Immature natural killer cell (primary cell): ENCODE results near the gene ZNF221. TPM values are rescaled to one million over a fixed set of nuclear protein-coding genes. Genes with fewer than 3 reads are reported as not detected.
"Not testable (repeated sequence)": the region's sequence is repeated elsewhere in the genome, so short reads cannot be mapped to it uniquely, and the experiment has no call there.

Source experiments
- DNase-seq, 3 donors: peaks; one replicate each; pipeline ENCODE4 v3.0.0; 2022; ENCODE audit warnings: mixed read lengths in 1 of 3
- H3K27ac Mint-ChIP-seq, 6 donors: one replicate each; pipeline ENCODE4 v1.8.0; 2020; ENCODE audit warnings: mixed read lengths in 6 of 6, mild to moderate bottlenecking in 5 of 6, inconsistent platforms in 4 of 6, moderate library complexity in 3 of 6
- H3K27me3 Mint-ChIP-seq, 3 donors: one replicate each; pipeline ENCODE4 v1.8.0; 2020 to 2021; ENCODE audit warnings: low read depth in 3 of 3, mild to moderate bottlenecking in 3 of 3, mixed read lengths in 3 of 3, moderate library complexity in 3 of 3, inconsistent platforms in 1 of 3
- H3K36me3 Mint-ChIP-seq, 3 donors: one replicate each; pipeline ENCODE4 v1.8.0; 2020; ENCODE audit warnings: mixed read lengths in 3 of 3, inconsistent platforms in 2 of 3, mild to moderate bottlenecking in 2 of 3
- H3K4me1 Mint-ChIP-seq, 2 donors: one replicate each; pipeline ENCODE4 v1.8.0; 2020; ENCODE audit warnings: inconsistent platforms in 2 of 2, mild to moderate bottlenecking in 2 of 2, mixed read lengths in 2 of 2, moderate library complexity in 1 of 2
- H3K4me3 Mint-ChIP-seq, 5 donors: one replicate each; pipeline ENCODE4 v1.8.0; 2020; ENCODE audit warnings: mild to moderate bottlenecking in 5 of 5, mixed read lengths in 5 of 5, inconsistent platforms in 3 of 5, moderate library complexity in 3 of 5
- H3K9me3 Mint-ChIP-seq, 6 donors: one replicate each; pipeline ENCODE4 v1.8.0; 2020; ENCODE audit warnings: mild to moderate bottlenecking in 6 of 6, mixed read lengths in 6 of 6, inconsistent platforms in 4 of 6, moderate library complexity in 3 of 6
- polyA plus RNA-seq, 3 donors: library from polyadenylated mRNA; unstranded; fragments of 300-500 nt; fragmentation: Illumina TruSeq; gene quantifications; one replicate each; pipeline ENCODE4 v1.2.3, GENCODE V29; 2021

ZNF221 gene
- polyA plus RNA-seq, 3 donors from 2014 or later: 0.67 to 3.0 TPM; not detected in 1

DNA sequence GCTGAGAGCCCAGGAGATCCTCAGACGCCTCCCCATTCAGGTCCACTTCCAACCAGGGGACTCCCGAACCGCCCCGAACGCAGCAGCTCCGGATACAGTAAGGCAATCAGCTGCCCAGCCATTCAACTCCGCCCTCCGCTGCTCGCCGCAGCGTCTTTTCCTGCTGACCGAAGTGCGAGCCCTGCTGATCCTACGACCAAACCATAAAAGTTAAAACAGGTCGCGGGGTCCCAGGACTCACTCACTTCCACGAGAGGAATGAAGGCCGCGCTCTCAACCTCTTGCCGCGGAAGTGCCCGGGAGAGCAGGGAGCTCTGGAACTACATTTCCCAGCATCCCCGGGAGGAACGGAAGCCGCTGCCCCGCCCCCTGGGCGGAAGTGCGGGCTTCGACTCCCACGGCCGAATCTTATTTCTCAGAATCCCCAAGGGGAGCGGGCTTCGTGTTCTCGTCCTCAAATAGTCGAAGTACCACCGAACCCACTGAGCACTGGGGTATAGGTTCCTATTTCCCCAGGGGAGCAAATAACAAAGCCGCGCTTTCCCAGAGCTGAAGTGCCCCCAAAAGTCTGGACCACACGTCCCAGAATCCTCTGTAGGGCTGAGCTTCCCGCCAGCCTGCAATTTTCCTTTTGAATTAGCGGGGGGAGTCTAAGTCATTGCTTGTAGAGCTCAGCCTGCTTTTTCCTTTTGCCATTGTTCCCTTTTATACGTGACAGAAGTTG is 15.9 kb upstream of the ZNF221 start, which contains the start of gene ZNF45:
Gene ZNF45 (minus strand): TSS at position 298 of the 724 bp plus-strand sequence. CDS start 13,097 bp downstream, outside the sequence.
- Mint-ChIP-seq H3K4me3 (peak within 1 kb of the TSS; percentile 95 to 96 (median 95)), H3K27ac (peak within 1 kb of the TSS; percentile 89 to 96 (median 93)), H3K9me3 (peaks cover 0 to 7% (median 3%) of the 10 kb centered on the region in 6 donors), H3K36me3 (peaks cover 18 to 25% (median 22%) of the 10 kb centered on the region in 3 donors), H3K27me3 (peaks cover 0 to 4% (median 2%) of the 10 kb centered on the region in 3 donors), H3K4me1 (peaks cover 21 to 41% of the 10 kb centered on the region in 2 donors)
- DNase-seq: peak; percentile 84 to 87 (median 85)

- Mint-ChIP-seq H3K36me3 (peaks cover 9 to 19% (median 12%) of the 10 kb centered on the region in 3 donors), H3K4me1 (peaks cover 21 to 35% of the 10 kb centered on the region in 2 donors), H3K4me3 (peak overlapping the region; percentile 34 to 95 (median 95)), H3K27ac (peak overlapping the region in 2 of 6 donors; percentile 70 to 94), H3K27me3 (peaks cover 0 to 8% (median 4%) of the 10 kb centered on the region in 3 donors), H3K9me3 (peaks cover 0 to 10% (median 4%) of the 10 kb centered on the region in 6 donors)
- no peak for DNase-seq
Observed at GRCh38 chr19:43936188-43936587, 14.8 kb upstream of the ZNF221 start.

- DNase-seq: no peak
- H3K36me3 Mint-ChIP-seq: peaks cover 0 to 11% (median 8%) of the 10 kb centered on the region in 3 donors
- H3K4me1 Mint-ChIP-seq: peaks cover 9 to 14% of the 10 kb centered on the region in 2 donors
- peaks cover 2 to 16% (median 10%) of the 10 kb centered on the region in 3 donors for H3K27me3 Mint-ChIP-seq
- H3K27ac Mint-ChIP-seq: no peak overlapping the region
- peaks cover 0 to 10% (median 7%) of the 10 kb centered on the region in 6 donors for H3K9me3 Mint-ChIP-seq
- H3K4me3 Mint-ChIP-seq: no peak overlapping the region
Observed at GRCh38 chr19:43939557-43940260, 11.3 kb upstream of the ZNF221 start.

DNA sequence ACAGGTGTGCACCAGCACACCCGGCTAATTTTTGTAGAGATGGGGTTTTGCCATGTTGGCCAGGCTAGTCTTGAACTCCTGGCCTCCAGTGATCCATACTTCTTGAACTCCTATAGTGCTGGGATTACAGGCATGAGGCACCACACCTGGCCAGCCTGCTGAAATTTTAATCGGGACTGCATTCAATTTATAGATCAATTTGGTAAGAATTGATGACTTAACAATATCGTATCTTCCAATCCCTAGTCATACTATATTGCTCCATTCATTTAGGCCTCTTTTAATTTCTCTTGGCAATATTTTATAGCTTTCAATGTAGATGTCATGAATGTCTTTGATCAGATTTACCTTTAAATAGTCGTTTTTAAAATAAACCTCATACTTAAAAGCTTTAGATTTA is 10.3 kb upstream of the ZNF221 start:
- Mint-ChIP-seq H3K9me3 (peaks cover 0 to 14% (median 8%) of the 10 kb centered on the region in 6 donors), H3K36me3 (peaks cover 3 to 11% (median 8%) of the 10 kb centered on the region in 3 donors), H3K4me1 (peaks cover 0 to 3% of the 10 kb centered on the region in 2 donors), H3K27ac (no peak overlapping the region), H3K4me3 (no peak overlapping the region), H3K27me3 (peaks cover 9 to 16% (median 10%) of the 10 kb centered on the region in 3 donors)
- DNase-seq: no peak

DNA sequence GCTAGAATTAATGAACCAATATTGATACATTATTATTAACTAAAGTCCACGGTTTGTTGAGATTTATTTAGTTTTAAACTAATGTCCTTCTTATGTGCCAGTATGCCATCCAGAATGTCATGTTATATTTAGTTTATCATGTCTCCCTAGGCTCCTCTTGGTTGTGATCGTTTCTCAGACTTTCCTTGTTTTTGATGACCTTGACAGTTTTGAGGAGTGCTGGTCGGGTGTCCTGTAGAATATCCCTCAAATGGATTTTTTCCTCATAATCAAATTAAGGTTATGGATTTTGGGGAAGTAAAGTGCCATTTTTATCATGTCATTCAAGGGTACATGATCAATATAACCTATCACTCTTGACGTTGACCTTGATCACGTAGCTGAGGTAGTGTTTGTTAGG is 9.8 kb upstream of the ZNF221 start:
- no peaks in the 10 kb centered on the region for H3K4me1 Mint-ChIP-seq
- peaks cover 3 to 14% (median 8%) of the 10 kb centered on the region in 3 donors for H3K36me3 Mint-ChIP-seq
- peaks cover 4 to 19% (median 11%) of the 10 kb centered on the region in 6 donors for H3K9me3 Mint-ChIP-seq
- DNase-seq: no peak
- no peak overlapping the region for H3K27ac Mint-ChIP-seq
- peaks cover 9 to 21% (median 13%) of the 10 kb centered on the region in 3 donors for H3K27me3 Mint-ChIP-seq
- H3K4me3 Mint-ChIP-seq: no peak overlapping the region

DNA sequence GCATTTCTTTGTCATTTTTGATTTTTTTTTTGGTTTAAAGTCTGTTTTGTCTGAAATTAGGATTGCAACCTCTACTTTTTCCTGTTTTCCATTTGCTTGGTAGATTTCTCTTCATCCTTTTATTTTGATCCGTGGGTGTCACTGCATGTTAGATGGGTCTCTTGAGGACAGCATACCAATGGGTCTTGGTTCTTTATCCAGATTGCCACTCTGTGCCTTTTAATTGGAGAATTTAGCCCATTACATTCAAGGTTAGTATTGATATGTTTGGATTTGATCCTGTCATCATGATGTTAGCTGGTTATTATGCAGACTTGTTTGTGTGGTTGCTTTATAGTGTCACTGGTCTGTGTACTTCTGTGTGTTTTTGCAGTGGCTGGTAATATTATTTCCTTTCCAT is 3.6 kb upstream of the ZNF221 start:
- H3K27ac Mint-ChIP-seq, DNase-seq: not testable (repeated sequence)
- H3K36me3 Mint-ChIP-seq: peaks cover 11 to 23% (median 20%) of the 10 kb centered on the region in 3 donors
- H3K4me1 Mint-ChIP-seq: peaks cover 12 to 17% of the 10 kb centered on the region in 2 donors
- H3K27me3 Mint-ChIP-seq: peaks cover 16 to 21% (median 16%) of the 10 kb centered on the region in 3 donors
- H3K9me3 Mint-ChIP-seq: peaks cover 21 to 53% (median 39%) of the 10 kb centered on the region in 6 donors
- peak overlapping the region in 1 of 5 donors; percentile 8 for H3K4me3 Mint-ChIP-seq

GRCh38 chr19:43949803-43950202 is 1.2 kb upstream of the ZNF221 start:
- H3K27ac Mint-ChIP-seq, DNase-seq: not testable (repeated sequence)
- peak overlapping the region; percentile 46 to 71 (median 55) for H3K4me3 Mint-ChIP-seq
- H3K9me3 Mint-ChIP-seq: peaks cover 23 to 55% (median 40%) of the 10 kb centered on the region in 6 donors
- peaks cover 16% of the 10 kb centered on the region in 3 donors for H3K27me3 Mint-ChIP-seq
- H3K36me3 Mint-ChIP-seq: peaks cover 13 to 26% (median 24%) of the 10 kb centered on the region in 3 donors
- peaks cover 12 to 18% of the 10 kb centered on the region in 2 donors for H3K4me1 Mint-ChIP-seq

DNA sequence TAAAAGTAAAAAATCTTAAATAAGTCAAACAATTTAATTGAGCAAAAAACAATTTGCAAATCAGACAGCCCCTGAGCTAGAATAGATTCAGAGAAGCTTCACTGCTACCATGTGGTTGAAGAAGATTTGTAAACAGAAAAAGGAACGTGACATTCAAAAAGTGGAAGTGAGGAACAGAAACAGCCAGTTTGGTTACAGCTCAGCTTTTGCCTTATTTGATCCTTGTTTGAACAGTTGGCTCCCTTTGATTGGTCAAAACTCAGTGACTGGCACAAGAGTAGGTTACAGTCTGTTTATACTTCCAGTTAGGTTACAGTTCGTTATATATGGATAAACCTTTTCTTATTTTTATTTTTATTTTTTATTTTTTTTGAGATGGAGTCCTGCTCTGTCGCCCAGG is 5.8 kb downstream of the ZNF221 start:
- H3K36me3 Mint-ChIP-seq: peaks cover 24 to 40% (median 34%) of the 10 kb centered on the region in 3 donors

DNA sequence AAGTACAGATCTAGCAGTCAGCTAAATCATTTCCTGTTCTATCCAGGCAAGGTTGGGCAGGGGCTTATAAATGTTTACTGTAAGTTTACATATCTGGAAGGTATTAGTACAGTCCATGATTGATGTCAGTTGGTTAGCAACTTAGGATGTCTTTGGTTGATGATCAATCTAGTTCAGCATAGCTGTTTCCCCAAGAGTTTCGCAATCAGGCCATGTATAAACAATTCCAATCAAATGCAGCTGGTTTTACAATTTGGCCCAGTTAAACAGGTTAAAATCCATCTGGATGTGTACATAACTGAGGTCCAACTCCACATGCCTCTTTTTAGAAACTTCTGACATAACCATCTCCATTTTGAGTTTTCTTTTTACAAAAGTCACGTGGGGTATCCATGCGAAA is 6.9 kb downstream of the ZNF221 start:
- Mint-ChIP-seq H3K4me3 (no peak overlapping the region), H3K4me1 (no peaks in the 10 kb centered on the region), H3K9me3 (peaks cover 21 to 69% (median 39%) of the 10 kb centered on the region in 6 donors), H3K27ac (no peak overlapping the region), H3K36me3 (peaks cover 31 to 40% (median 33%) of the 10 kb centered on the region in 3 donors), H3K27me3 (peaks cover 0 to 3% (median 0%) of the 10 kb centered on the region in 3 donors)
- no peak for DNase-seq

More for the DNA sequence above, 5.8 kb downstream of the ZNF221 start:
- Mint-ChIP-seq H3K9me3 (peaks cover 21 to 64% (median 30%) of the 10 kb centered on the region in 6 donors), H3K4me3 (no peak overlapping the region), H3K27me3 (peaks cover 0 to 3% (median 0%) of the 10 kb centered on the region in 3 donors), H3K27ac (no peak overlapping the region), H3K4me1 (peaks cover 3 to 6% of the 10 kb centered on the region in 2 donors)
- no peak for DNase-seq

DNA sequence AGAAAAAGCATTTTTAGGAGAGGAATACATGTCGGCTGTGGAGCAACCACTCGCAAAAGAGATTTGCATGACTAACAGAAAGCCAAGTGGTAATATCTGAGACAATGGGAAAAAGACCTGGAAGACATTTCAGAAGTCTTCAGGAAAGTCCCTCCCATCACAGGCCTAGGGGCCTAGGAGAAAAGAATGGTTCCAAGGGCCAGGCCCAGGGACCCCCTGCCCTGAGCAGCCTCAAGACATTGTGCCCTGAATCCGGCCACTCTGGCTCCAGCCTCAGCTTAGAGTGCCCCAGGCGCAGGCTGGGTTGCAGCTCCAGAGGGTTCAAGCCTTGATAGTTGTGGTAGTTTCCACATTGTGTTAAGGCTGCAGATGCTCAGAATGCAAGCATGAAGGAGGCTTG is 9.4 kb downstream of the ZNF221 start:
- peaks cover 31 to 85% (median 59%) of the 10 kb centered on the region in 6 donors for H3K9me3 Mint-ChIP-seq
- H3K27me3 Mint-ChIP-seq: peaks cover 0 to 3% (median 0%) of the 10 kb centered on the region in 3 donors
- H3K4me1 Mint-ChIP-seq: no peaks in the 10 kb centered on the region
- no peak overlapping the region for H3K4me3 Mint-ChIP-seq
- H3K27ac Mint-ChIP-seq: no peak overlapping the region
- peaks cover 47 to 55% (median 47%) of the 10 kb centered on the region in 3 donors for H3K36me3 Mint-ChIP-seq
- DNase-seq: no peak

GRCh38 chr19:43966079-43966694 is 15.2 kb downstream of the ZNF221 start:
- Mint-ChIP-seq H3K9me3 (peaks cover 37 to 95% (median 89%) of the 10 kb centered on the region in 6 donors), H3K4me1 (no peaks in the 10 kb centered on the region), H3K27ac (no peak overlapping the region), H3K4me3 (no peak overlapping the region), H3K27me3 (no peaks in the 10 kb centered on the region), H3K36me3 (peaks cover 45 to 66% (median 59%) of the 10 kb centered on the region in 3 donors)
- no peak for DNase-seq

GRCh38 chr19:43976732-43977131 is 25.7 kb downstream of the ZNF221 start:
- no peaks in the 10 kb centered on the region for H3K4me1 Mint-ChIP-seq
- H3K36me3 Mint-ChIP-seq: peaks cover 12 to 19% (median 13%) of the 10 kb centered on the region in 3 donors
- H3K9me3 Mint-ChIP-seq: peaks cover 28 to 82% (median 57%) of the 10 kb centered on the region in 6 donors
- no peak overlapping the region for H3K4me3 Mint-ChIP-seq
- no peak for DNase-seq
- H3K27me3 Mint-ChIP-seq: peaks cover 0 to 2% (median 2%) of the 10 kb centered on the region in 3 donors
- H3K27ac Mint-ChIP-seq: no peak overlapping the region

GRCh38 chr19:43983544-43983911 is 32.5 kb downstream of the ZNF221 start:
- peaks cover 0 to 21% (median 5%) of the 10 kb centered on the region in 6 donors for H3K9me3 Mint-ChIP-seq
- peak overlapping the region; percentile 20 to 96 (median 80) for H3K27ac Mint-ChIP-seq
- H3K4me1 Mint-ChIP-seq: peaks cover 17 to 28% of the 10 kb centered on the region in 2 donors
- H3K27me3 Mint-ChIP-seq: peaks cover 0 to 4% (median 0%) of the 10 kb centered on the region in 3 donors
- H3K36me3 Mint-ChIP-seq: peaks cover under 1 to 8% (median 6%) of the 10 kb centered on the region in 3 donors
- no peak for DNase-seq
- peak overlapping the region; percentile 78 to 99 (median 97) for H3K4me3 Mint-ChIP-seq
